ENCODE results near the gene YAF2. TPM values are rescaled to one million over a fixed set of nuclear protein-coding genes. Genes with fewer than 3 reads are reported as not detected.

Gene YAF2
- total RNA-seq, 1 experiment from 2014 or later, result 15.0 TPM

GRCh38 chr12:42166501-42166900 lies 71.5 kb downstream of the YAF2 start:
- Histone ChIP-seq H3K4me2 (ENCODE audit: low read length) (no peak overlapping the region), H3K27me3 (ENCODE audit: insufficient read depth, low read length) (no peaks in the 10 kb centered on the region), H2AFZ (ENCODE audit: low read depth, low read length, poor library complexity, severe bottlenecking) (no peak overlapping the region), H4K20me1 (ENCODE audit: insufficient read depth) (no peaks in the 10 kb centered on the region), H3K79me2 (ENCODE audit: insufficient read depth, low read length) (no peaks in the 10 kb centered on the region), H3K4me3 (replicated peaks in 1 of 2; ENCODE audit: low read depth in 1 of 2, low read length in 2 of 2) (no peak overlapping the region), H3K4me1 (ENCODE audit: control insufficient read depth in 1 of 2, insufficient read depth in 2 of 2, low read length in 2 of 2) (peaks cover 12 to 14% of the 10 kb centered on the region in 2 experiments), H3K27ac (ENCODE audit: low read depth, low read length) (no peak overlapping the region), H3K9ac (ENCODE audit: low read length) (no peak overlapping the region), H3K9me2 (ENCODE audit: insufficient read depth) (no peaks in the 10 kb centered on the region), H3K36me3 (ENCODE audit: control insufficient read depth in 1 of 2, insufficient read depth in 2 of 2, low read length in 2 of 2) (no peaks in the 10 kb centered on the region), H3K9me3 (ENCODE audit: control insufficient read depth in 1 of 2, insufficient read depth in 1 of 2, low read depth in 1 of 2, low read length in 2 of 2) (no peaks in the 10 kb centered on the region)
- POLR2A ChIA-PET, result no interaction called here
- no peak for TF ChIP-seq YY1 (IDR thresholded peaks at IDR 0.05; ENCODE audit: extremely low read depth, insufficient replicate concordance, low read depth, low read length)
- TF ChIP-seq, protein P1, sequence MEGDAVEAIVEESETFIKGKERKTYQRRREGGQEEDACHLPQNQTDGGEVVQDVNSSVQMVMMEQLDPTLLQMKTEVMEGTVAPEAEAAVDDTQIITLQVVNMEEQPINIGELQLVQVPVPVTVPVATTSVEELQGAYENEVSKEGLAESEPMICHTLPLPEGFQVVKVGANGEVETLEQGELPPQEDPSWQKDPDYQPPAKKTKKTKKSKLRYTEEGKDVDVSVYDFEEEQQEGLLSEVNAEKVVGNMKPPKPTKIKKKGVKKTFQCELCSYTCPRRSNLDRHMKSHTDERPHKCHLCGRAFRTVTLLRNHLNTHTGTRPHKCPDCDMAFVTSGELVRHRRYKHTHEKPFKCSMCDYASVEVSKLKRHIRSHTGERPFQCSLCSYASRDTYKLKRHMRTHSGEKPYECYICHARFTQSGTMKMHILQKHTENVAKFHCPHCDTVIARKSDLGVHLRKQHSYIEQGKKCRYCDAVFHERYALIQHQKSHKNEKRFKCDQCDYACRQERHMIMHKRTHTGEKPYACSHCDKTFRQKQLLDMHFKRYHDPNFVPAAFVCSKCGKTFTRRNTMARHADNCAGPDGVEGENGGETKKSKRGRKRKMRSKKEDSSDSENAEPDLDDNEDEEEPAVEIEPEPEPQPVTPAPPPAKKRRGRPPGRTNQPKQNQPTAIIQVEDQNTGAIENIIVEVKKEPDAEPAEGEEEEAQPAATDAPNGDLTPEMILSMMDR (IDR thresholded peaks at IDR 0.05 in 2 of 3, conservative IDR thresholded peaks at IDR 0.05 in 1 of 3; ENCODE audit: borderline replicate concordance in 1 of 3, insufficient read depth in 1 of 3, low read depth in 2 of 3, low read length in 2 of 3), result no peak
- no peak for TF ChIP-seq RAD21 (IDR thresholded peaks at IDR 0.05; ENCODE audit: low read depth)
- TF ChIP-seq SRF (IDR thresholded peaks at IDR 0.05; ENCODE audit: low read depth), result no peak
- TF ChIP-seq EGR1 (IDR thresholded peaks at IDR 0.05; ENCODE audit: low read depth), result no peak
- TF ChIP-seq EZH2phosphoT487 (IDR thresholded peaks at IDR 0.05; ENCODE audit: borderline replicate concordance), result no peak
- TF ChIP-seq ZNF274 (IDR thresholded peaks at IDR 0.05; ENCODE audit: low read depth, low read length), result no peak
- TF ChIP-seq ATF3 (IDR thresholded peaks at IDR 0.05), result no peak
- no peak for TF ChIP-seq POLR2AphosphoS5 (IDR thresholded peaks at IDR 0.05; ENCODE audit: low read depth, low read length)
- no peak for TF ChIP-seq CEBPB (IDR thresholded peaks at IDR 0.05; ENCODE audit: low read depth)
- no peak for TF ChIP-seq TCF7L2 (IDR thresholded peaks at IDR 0.05; ENCODE audit: borderline replicate concordance, extremely low read depth, insufficient read depth, insufficient read length)
- no peak for TF ChIP-seq CBX3 (IDR thresholded peaks at IDR 0.05; ENCODE audit: low read depth)
- no peak for TF ChIP-seq FOSL1 (IDR thresholded peaks at IDR 0.05; ENCODE audit: low read depth)
- TF ChIP-seq REST (IDR thresholded peaks at IDR 0.05; ENCODE audit: low read depth), result no peak
- TF ChIP-seq, protein P2, sequence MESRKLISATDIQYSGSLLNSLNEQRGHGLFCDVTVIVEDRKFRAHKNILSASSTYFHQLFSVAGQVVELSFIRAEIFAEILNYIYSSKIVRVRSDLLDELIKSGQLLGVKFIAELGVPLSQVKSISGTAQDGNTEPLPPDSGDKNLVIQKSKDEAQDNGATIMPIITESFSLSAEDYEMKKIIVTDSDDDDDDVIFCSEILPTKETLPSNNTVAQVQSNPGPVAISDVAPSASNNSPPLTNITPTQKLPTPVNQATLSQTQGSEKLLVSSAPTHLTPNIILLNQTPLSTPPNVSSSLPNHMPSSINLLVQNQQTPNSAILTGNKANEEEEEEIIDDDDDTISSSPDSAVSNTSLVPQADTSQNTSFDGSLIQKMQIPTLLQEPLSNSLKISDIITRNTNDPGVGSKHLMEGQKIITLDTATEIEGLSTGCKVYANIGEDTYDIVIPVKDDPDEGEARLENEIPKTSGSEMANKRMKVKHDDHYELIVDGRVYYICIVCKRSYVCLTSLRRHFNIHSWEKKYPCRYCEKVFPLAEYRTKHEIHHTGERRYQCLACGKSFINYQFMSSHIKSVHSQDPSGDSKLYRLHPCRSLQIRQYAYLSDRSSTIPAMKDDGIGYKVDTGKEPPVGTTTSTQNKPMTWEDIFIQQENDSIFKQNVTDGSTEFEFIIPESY (IDR thresholded peaks at IDR 0.05; ENCODE audit: extremely low read depth, insufficient replicate concordance, low read length), result no peak
- no peak for TF ChIP-seq ZFX (IDR thresholded peaks at IDR 0.05)
- ATAC-seq, result no peak
- no TSS peak for BruUV-seq (replicated peaks)
- intact Hi-C loops (cut with micrococcal nuclease), result no loop called here
- DNase-seq (ENCODE audit: low read depth, low spot score), result no peak
- RAD21 ChIA-PET (ENCODE audit: low non-redundant PET in 1 of 2, low total read pairs in 2 of 2, uncharacterized antibody in 2 of 2, unreplicated experiment in 2 of 2), result no interaction called here
- CTCF ChIA-PET, result no interaction called here
